ENCODE measurements around the gene RNF207. TPM values are rescaled to one million over a fixed set of nuclear protein-coding genes. Genes with fewer than 3 reads are reported as not detected.

Gene RNF207
- total and polyA plus RNA-seq, 2 donors (not counting 3 experiments of a cell fraction or from before 2014, with no cell fraction given) = 3.2 to 8.2 TPM

DNA sequence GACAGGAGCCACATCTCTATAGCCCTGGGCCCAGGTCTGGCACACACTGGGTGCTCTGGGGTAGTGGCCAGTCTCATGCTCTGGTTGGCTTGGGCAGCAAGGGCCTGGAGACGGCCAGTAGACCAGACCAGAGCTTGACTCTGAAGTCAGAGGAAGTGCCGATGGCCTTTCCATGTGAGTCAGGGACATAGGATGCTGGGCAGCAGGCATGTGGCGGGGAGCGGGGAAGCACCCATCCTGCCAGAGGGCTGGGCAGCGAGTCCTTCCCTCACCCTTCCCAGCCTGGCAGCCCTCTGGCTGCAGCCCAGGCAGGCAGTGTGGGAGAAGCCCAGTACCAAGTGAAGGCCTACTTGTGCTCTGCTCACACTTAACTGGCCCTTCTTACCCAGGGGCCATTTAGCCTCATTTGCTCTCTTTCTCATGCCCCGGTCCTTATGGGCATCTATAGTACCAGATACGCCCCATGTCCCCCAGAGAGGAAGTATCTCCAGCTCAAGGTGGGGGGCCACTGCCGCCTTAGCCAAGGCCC is 51.7 kb downstream of the RNF207 start:
- Histone ChIP-seq H3K9ac (replicated peaks; ENCODE audit: extremely low read depth, insufficient read depth, low read length) (no peak overlapping the region), H3K4me2 (ENCODE audit: insufficient read depth, low read length) (no peak overlapping the region), H3K4me3 (replicated peaks in 1 of 3; ENCODE audit: insufficient read depth in 1 of 3, low read depth in 1 of 3, low read length in 3 of 3) (no peak overlapping the region), H3K36me3 (ENCODE audit: control insufficient read depth in 2 of 2, extremely low read depth in 1 of 2, insufficient read depth in 2 of 2, low read length in 2 of 2) (no peaks in the 10 kb centered on the region), H3K27me3 (ENCODE audit: control insufficient read depth in 2 of 2, insufficient read depth in 2 of 2, low read length in 2 of 2) (no peaks in the 10 kb centered on the region), H4K20me1 (replicated peaks; ENCODE audit: control insufficient read depth, extremely low read depth, insufficient read depth, low read length) (no peaks in the 10 kb centered on the region), H3K27ac (ENCODE audit: insufficient read depth, low read depth, low read length) (no peak overlapping the region), H3K9me3 (replicated peaks; ENCODE audit: control insufficient read depth, insufficient read depth, low read length) (no peaks in the 10 kb centered on the region), H3K4me1 (ENCODE audit: control insufficient read depth, extremely low read depth, insufficient read depth, low read length) (no peaks in the 10 kb centered on the region), H3K79me2 (ENCODE audit: control insufficient read depth, insufficient read depth, low read length) (no peaks in the 10 kb centered on the region), H2AFZ (ENCODE audit: low read depth, low read length) (no peak overlapping the region), H3K9me1 (replicated peaks; ENCODE audit: control insufficient read depth, extremely low read depth, insufficient read depth, low read length) (no peaks in the 10 kb centered on the region)
- ChIA-PET POLR2A (no interaction called here), CTCF (interaction anchor here (0.9 to 3.0 kb wide), 2 partner anchors 10 to 13 kb away, joined by 3 to 21 read pairs; no protein-coding TSS in a partner anchor)
- DNase-seq (ENCODE audit: low read depth, low spot score) (no peak), FAIRE-seq (peak; percentile 26)
- no peak for TF ChIP-seq GATA2 (IDR thresholded peaks at IDR 0.05; ENCODE audit: insufficient read depth, insufficient read length, low read depth, low read length)
- no peak for TF ChIP-seq MYC (IDR thresholded peaks at IDR 0.05; ENCODE audit: low read depth, low read length)
- no peak for TF ChIP-seq POLR2A (IDR thresholded peaks at IDR 0.05; ENCODE audit: low read depth, low read length)
- TF ChIP-seq JUN (IDR thresholded peaks at IDR 0.05; ENCODE audit: borderline replicate concordance, insufficient read depth, insufficient read length, low read depth) = no peak
- TF ChIP-seq, protein P1, sequence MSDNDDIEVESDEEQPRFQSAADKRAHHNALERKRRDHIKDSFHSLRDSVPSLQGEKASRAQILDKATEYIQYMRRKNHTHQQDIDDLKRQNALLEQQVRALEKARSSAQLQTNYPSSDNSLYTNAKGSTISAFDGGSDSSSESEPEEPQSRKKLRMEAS (IDR thresholded peaks at IDR 0.05; ENCODE audit: insufficient read depth, insufficient read length) = no peak
- TF ChIP-seq, protein P2, sequence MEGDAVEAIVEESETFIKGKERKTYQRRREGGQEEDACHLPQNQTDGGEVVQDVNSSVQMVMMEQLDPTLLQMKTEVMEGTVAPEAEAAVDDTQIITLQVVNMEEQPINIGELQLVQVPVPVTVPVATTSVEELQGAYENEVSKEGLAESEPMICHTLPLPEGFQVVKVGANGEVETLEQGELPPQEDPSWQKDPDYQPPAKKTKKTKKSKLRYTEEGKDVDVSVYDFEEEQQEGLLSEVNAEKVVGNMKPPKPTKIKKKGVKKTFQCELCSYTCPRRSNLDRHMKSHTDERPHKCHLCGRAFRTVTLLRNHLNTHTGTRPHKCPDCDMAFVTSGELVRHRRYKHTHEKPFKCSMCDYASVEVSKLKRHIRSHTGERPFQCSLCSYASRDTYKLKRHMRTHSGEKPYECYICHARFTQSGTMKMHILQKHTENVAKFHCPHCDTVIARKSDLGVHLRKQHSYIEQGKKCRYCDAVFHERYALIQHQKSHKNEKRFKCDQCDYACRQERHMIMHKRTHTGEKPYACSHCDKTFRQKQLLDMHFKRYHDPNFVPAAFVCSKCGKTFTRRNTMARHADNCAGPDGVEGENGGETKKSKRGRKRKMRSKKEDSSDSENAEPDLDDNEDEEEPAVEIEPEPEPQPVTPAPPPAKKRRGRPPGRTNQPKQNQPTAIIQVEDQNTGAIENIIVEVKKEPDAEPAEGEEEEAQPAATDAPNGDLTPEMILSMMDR (IDR thresholded peaks at IDR 0.05; ENCODE audit: extremely low read depth in 1 of 2, insufficient read depth in 1 of 2, low read depth in 1 of 2, low read length in 2 of 2) = no peak
- no peak for TF ChIP-seq POLR2AphosphoS5 (IDR thresholded peaks at IDR 0.05; ENCODE audit: insufficient read depth, low read depth, low read length)
- no peak for TF ChIP-seq EZH2 (IDR thresholded peaks at IDR 0.05; ENCODE audit: borderline replicate concordance, low read depth, low read length, severe bottlenecking)
- no peak for TF ChIP-seq FOS (IDR thresholded peaks at IDR 0.05; ENCODE audit: borderline replicate concordance, insufficient read depth, low read length)
- dilution Hi-C loops (cut with MboI; ENCODE audit: extremely low pct_ligation_motif_present, low sequenced_read_pairs) = no loop called here
- no TSS peak for BruUV-seq (replicated peaks)
- intact Hi-C loops (cut with micrococcal nuclease) = no loop called here

All from endothelial cell of umbilical vein (primary cell).